Pericardium fibroblast (primary cell): Measurements from ENCODE around the gene RXRB. TPM values are rescaled to one million over a fixed set of nuclear protein-coding genes. Genes with fewer than 3 reads are reported as not detected.

ENCODE experiments used
- total RNA-seq: library from RNA; depleted of rRNA; stranded (reverse); fragments of >200 nt; gene quantifications from 2 replicates; pipeline ENCODE4 v1.2.3, GENCODE V29; 2015

The RXRB gene
- total RNA-seq, result 20.3 and 20.7 TPM in 2 replicates

DNA sequence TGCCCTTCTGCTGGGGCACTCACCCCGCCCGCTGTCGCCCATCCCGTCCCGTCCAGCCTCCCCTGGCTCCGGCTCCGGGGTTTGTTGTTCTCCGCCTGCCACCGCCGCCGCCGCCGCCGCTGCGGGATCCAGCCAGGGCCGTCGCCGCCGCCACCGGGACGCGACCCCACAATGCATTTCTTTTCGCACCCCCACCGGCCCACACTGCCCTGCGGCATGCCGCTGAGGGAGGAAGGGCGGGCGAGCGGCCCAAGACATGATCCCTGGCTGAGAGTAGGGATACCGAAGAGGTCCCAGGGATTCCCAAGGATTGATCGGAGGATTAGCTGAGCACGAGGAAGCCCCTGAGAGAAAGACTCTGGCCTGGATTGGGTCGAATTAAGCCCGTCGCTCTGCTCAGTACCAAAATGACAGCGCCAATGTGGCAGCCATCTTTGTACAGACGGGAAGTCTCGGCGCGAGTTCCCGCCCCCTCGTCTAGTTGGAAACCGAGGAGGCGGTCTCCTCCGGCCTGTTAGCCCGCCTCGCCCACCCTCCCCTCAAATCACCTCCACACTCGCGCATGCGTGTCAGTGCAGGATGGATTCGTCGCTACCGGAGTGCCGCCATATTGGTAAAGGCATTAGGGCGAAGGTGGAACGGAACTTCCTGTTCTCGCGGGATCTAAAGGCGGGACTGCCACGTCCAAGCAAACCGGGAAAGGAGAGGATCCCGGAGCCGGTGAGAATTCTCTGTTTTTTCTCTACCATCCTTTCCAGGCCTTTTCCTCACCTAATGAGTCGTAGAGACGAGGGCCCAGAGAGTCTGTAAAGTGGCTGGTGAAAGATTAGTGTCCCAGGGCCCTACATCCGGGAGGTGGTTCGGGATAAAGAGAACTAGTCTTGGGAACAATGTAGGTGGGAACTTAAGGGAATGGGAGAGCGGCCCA lies at the start of gene RXRB, which contains the start of gene SLC39A7:
Gene RXRB, minus strand, starts transcription at position 447 of the 928 bp plus-strand sequence. Its CDS starts 189 bp downstream, at position 258.
Gene SLC39A7, plus strand, starts transcription at position 649 of the 928 bp plus-strand sequence. CDS start 379 bp downstream, outside the sequence.

DNA sequence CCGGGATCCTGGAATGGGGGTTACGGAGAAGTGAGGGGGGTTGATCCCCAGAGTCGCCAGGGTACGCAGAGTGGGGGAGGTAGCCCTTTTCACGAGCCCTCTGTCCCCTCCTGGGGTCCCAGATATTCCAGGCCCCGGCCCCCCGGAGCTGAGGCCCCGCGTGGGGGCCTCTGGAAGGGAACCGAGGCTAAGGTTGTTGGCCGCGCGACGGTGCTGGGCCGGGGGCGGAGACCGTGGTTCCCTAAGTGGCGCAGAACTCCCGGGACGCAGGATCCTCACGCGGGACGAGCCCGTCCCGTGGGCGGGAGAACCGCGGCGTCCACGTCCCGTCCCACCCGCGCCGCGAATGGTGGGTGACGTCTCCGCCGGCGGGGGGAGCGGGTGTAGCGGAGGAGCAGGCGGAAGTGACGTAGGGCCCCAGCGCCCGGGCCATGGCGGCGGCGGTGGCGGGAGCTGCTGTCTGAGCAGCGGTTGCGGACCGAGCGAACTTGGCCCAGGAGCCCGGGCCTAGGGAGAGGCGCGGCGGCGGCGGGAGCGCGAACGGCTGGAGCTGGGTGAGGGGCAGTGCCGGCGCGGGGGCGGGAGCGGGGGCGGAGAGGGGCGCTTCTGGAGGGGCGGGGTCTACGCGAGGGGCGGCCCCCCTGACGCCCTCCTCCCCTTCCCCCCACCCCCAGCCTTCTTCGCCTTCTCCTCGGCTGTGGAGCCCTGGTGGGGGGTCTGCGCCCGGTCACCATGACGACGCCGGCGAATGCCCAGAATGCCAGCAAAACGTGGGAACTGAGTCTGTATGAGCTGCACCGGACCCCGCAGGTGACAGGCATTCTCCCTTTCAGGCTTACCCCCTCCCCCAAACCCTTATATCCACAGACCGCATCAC lies 7.9 kb upstream of the RXRB start, which contains the start of gene RING1:
Gene RING1, plus strand, starts transcription at position 410 of the 877 bp plus-strand sequence. Its CDS starts 323 bp downstream, at position 733.

DNA sequence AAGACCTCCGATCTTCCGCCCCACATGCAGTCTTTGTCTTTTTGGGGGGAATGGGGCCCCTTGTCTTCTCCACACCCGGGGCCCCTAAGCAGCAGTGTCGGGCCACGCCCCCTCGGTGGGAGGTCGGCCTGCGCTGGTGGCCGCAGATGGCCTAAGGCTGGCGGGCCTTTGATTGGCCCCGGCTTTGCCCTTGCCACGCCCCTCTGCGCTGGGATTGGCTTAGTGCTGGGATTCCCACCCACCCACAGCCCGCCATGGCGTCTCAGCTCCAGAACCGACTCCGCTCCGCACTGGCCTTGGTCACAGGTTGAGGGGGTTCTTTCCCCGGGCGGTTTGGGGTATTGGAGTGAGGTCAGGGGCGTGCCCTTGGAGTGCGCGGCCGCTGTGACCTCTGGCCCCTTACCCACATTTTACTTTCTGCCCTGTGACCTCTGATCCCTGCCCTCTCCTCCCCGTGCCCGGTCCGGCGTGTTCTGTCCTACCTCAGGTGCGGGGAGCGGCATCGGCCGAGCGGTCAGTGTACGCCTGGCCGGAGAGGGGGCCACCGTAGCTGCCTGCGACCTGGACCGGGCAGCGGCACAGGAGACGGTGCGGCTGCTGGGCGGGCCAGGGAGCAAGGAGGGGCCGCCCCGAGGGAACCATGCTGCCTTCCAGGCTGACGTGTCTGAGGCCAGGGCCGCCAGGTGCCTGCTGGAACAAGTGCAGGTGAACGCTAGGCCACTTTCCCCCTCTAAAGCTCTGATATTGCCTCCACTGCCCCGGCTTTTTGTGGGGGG lies 4.1 kb upstream of the RXRB start, which contains the start of gene HSD17B8:
Gene HSD17B8, plus strand, starts transcription at position 241 of the 776 bp plus-strand sequence. Its CDS starts 14 bp downstream, at position 255.

DNA sequence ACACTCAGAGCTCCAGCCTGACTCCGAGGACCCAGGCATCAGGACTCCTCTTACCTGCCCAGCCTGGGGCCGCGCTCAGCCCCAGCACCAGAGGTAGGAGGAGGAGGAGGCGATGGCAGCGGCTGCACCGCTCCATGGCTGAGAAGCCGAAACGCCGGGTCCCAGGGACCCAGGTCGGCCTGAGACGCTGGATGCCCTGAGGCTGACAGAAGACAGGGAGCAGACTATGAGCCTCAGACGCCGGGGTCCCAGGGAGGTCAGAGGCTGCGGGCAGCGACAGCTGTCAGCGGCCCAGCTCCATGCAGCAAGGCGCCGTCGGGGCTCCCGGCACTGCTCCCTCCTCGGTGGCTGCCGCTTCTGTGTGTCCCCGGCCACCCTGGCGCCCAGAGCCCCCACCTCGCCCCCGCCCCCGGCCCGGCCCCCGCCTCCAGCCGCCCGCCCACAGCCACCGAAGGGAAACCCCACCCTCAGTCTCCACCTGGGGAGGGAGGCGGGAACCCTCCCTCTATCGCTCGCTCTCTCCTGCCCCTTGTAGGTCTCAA lies 8.3 kb downstream of the RXRB start, which contains the start of gene COL11A2:
Gene COL11A2, minus strand, starts transcription at position 363 of the 542 bp plus-strand sequence. Its CDS starts 227 bp downstream, at position 136.

Other genes with a start within 250 kb of the RXRB start
- gene HLA-DMA, start 247.6 kb downstream of the RXRB start, total RNA-seq, result 4.3 and 7.8 TPM in 2 replicates
- gene BRD2, start 232.1 kb downstream of the RXRB start, total RNA-seq, result 83.6 and 109 TPM in 2 replicates
- not detected in 2 replicates for gene HLA-DOA, start 191.1 kb downstream of the RXRB start, total RNA-seq
- 1.6 and 5.1 TPM in 2 replicates for gene HLA-DPA1, start 127.0 kb downstream of the RXRB start, total RNA-seq
- 7.7 and 7.8 TPM in 2 replicates for gene HLA-DPB1, start 124.7 kb downstream of the RXRB start, total RNA-seq
- under 0.01 and 0.09 TPM in 2 replicates for gene COL11A2, start 8.2 kb downstream of the RXRB start, total RNA-seq
- 97.4 and 161 TPM in 2 replicates for gene SLC39A7, start 202 bp upstream of the RXRB start, total RNA-seq
- 5.7 and 9.1 TPM in 2 replicates for gene HSD17B8, start 4.0 kb upstream of the RXRB start, total RNA-seq
- 12.3 and 12.8 TPM in 2 replicates for gene RING1, start 7.8 kb upstream of the RXRB start, total RNA-seq
- gene VPS52, start 71.2 kb upstream of the RXRB start, total RNA-seq, result 34.2 and 34.8 TPM in 2 replicates
- gene RPS18, start 71.4 kb upstream of the RXRB start, total RNA-seq, result 5,390 and 8,802 TPM in 2 replicates
- gene B3GALT4, start 76.5 kb upstream of the RXRB start, total RNA-seq, result 1.7 and 2.3 TPM in 2 replicates
- gene WDR46, start 88.6 kb upstream of the RXRB start, total RNA-seq, result 58.0 and 63.1 TPM in 2 replicates
- gene PFDN6, start 88.9 kb upstream of the RXRB start, total RNA-seq, result 20.3 and 43.9 TPM in 2 replicates
- 20.2 and 22.2 TPM in 2 replicates for gene RGL2, start 98.3 kb upstream of the RXRB start, total RNA-seq
- gene TAPBP, start 113.4 kb upstream of the RXRB start, total RNA-seq, result 62.6 and 65.8 TPM in 2 replicates
- 18.5 and 19.1 TPM in 2 replicates for gene ZBTB22, start 117.1 kb upstream of the RXRB start, total RNA-seq
- gene DAXX, start 122.3 kb upstream of the RXRB start, total RNA-seq, result 25.2 and 26.2 TPM in 2 replicates
- 0.47 and 1.3 TPM in 2 replicates for gene KIFC1, start 191.2 kb upstream of the RXRB start, total RNA-seq
- gene PHF1, start 210.3 kb upstream of the RXRB start, total RNA-seq, result 24.5 and 29.9 TPM in 2 replicates
- gene CUTA, start 217.4 kb upstream of the RXRB start, total RNA-seq, result 174 and 180 TPM in 2 replicates
- gene SYNGAP1, start 219.4 kb upstream of the RXRB start, total RNA-seq, result 2.6 and 6.2 TPM in 2 replicates